IMR-90 (cell line): ENCODE measurements around the gene ZNF385D. TPM values are rescaled to one million over a fixed set of nuclear protein-coding genes. Genes with fewer than 3 reads are reported as not detected.

ENCODE experiments used
- ATAC-seq: fragments of 200-7000 bp; cut with Tn5 transposase; 2 replicates; pipeline ENCODE4 v1.9.1; 2020; ENCODE audit warnings: low read depth, mild to moderate bottlenecking, moderate library complexity
- BruUV-seq: library from RNA; stranded (reverse); fragments of 400-500 nt; replicated peaks from 2 replicates; lab custom pipeline; 2021; lab: Mats Ljungman, UMichigan
- CTCF ChIA-PET: fragments of 300-600 bp; formaldehyde crosslinking; extraction: SDS; loops from one replicate; lab custom pipeline; 2021; ENCODE audit warnings: antibody characterized with exemption; lab: Yijun Ruan, JAX
- POLR2A ChIA-PET: fragments of 300-600 bp; sonication (Branson Sonifier 250); formaldehyde crosslinking; loops from one replicate; lab custom pipeline; 2022; ENCODE audit warnings: antibody characterized with exemption; ENCODE audit not compliant: unreplicated experiment; lab: Charles Lee
- DNase-seq: peaks from one replicate; pipeline ENCODE4 v3.0.0; 2013
- H2AFZ ChIP-seq: replicated peaks from 2 replicates; pipeline ENCODE3; 2013; ENCODE audit warnings: low read length, mild to moderate bottlenecking; ENCODE audit not compliant: poor library complexity
- H2AK5ac ChIP-seq: 2 replicates; pipeline ENCODE4 v1.6.1; 2013; ENCODE audit warnings: low read depth, low read length, inconsistent platforms
- H2AK9ac ChIP-seq: replicated peaks from 2 replicates; pipeline ENCODE3; 2013; ENCODE audit warnings: mild to moderate bottlenecking, low read depth, low read length, moderate library complexity; ENCODE audit not compliant: poor library complexity
- H2BK120ac ChIP-seq: 2 replicates; pipeline ENCODE4 v1.6.1; 2013; ENCODE audit warnings: low read depth, low read length, inconsistent platforms
- H2BK15ac ChIP-seq: 3 replicates; pipeline ENCODE4 v1.6.1; 2013; ENCODE audit warnings: low read depth, low read length, inconsistent platforms
- H2BK20ac ChIP-seq: 2 replicates; pipeline ENCODE4 v1.6.1; 2013; ENCODE audit warnings: low read depth, mild to moderate bottlenecking, inconsistent platforms, low read length, moderate library complexity
- H2BK5ac ChIP-seq: 2 replicates; pipeline ENCODE4 v1.6.1; 2013; ENCODE audit warnings: mild to moderate bottlenecking, low read depth, low read length, inconsistent platforms; ENCODE audit not compliant: poor library complexity, severe bottlenecking
- H3K14ac ChIP-seq: replicated peaks from 2 replicates; pipeline ENCODE4 v1.6.1; 2013; ENCODE audit warnings: low read depth, low read length, inconsistent platforms
- H3K18ac ChIP-seq: 2 replicates; pipeline ENCODE4 v1.6.1; 2013; ENCODE audit warnings: low read depth, low read length, control low read depth
- H3K23ac ChIP-seq: 2 replicates; pipeline ENCODE4 v1.6.1; 2013; ENCODE audit warnings: low read depth, low read length, inconsistent platforms
- H3K27ac ChIP-seq: 2 replicates; pipeline ENCODE4 v1.5.1; 2013; ENCODE audit warnings: mild to moderate bottlenecking, control low read depth, low read length; ENCODE audit not compliant: insufficient read depth
- H3K27me3 ChIP-seq: 2 replicates; pipeline ENCODE4 v1.6.1; 2013; ENCODE audit warnings: low read length; ENCODE audit not compliant: control insufficient read depth, insufficient read depth
- H3K36me3 ChIP-seq: 2 replicates; pipeline ENCODE4 v1.6.1; 2013; ENCODE audit warnings: low read length, mixed read lengths; ENCODE audit not compliant: control insufficient read depth, insufficient read depth
- H3K4ac ChIP-seq: 2 replicates; pipeline ENCODE4 v1.6.1; 2013; ENCODE audit warnings: low read depth, low read length, inconsistent platforms
- H3K4me1 ChIP-seq: 2 replicates; pipeline ENCODE4 v1.6.1; 2013; ENCODE audit warnings: low read length, mixed read lengths; ENCODE audit not compliant: control insufficient read depth, insufficient read depth
- H3K4me2 ChIP-seq: 2 replicates; pipeline ENCODE4 v1.6.1; 2013; ENCODE audit warnings: low read depth, mild to moderate bottlenecking, control low read depth, low read length, moderate library complexity
- H3K4me3 ChIP-seq: 2 replicates; pipeline ENCODE4 v1.5.1; 2013; ENCODE audit warnings: low read depth, mild to moderate bottlenecking, control low read depth, low read length, moderate library complexity; ENCODE audit not compliant: insufficient read depth
- H3K56ac ChIP-seq: 2 replicates; pipeline ENCODE4 v1.6.1; 2013; ENCODE audit warnings: low read length, inconsistent platforms; ENCODE audit not compliant: insufficient read depth; ENCODE audit errors: extremely low read depth
- H3K79me1 ChIP-seq, 2 experiments: 2 replicates each; pipeline ENCODE4 v1.6.1; 2013; ENCODE audit warnings: low read length in 2 of 2, inconsistent platforms in 1 of 2, low read depth in 1 of 2
- H3K9ac ChIP-seq: 2 replicates; pipeline ENCODE4 v1.6.1; 2013; ENCODE audit warnings: low read depth, low read length, control low read depth
- H3K9me1 ChIP-seq: 2 replicates; pipeline ENCODE4 v1.6.1; 2013; ENCODE audit warnings: low read length, inconsistent platforms; ENCODE audit not compliant: insufficient read depth
- H3K9me3 ChIP-seq: 2 replicates; pipeline ENCODE4 v1.6.1; 2013; ENCODE audit warnings: low read length; ENCODE audit not compliant: control insufficient read depth, insufficient read depth
- H4K20me1 ChIP-seq: 2 replicates; pipeline ENCODE4 v1.6.1; 2013; ENCODE audit warnings: low read length, inconsistent platforms; ENCODE audit not compliant: insufficient read depth
- H4K5ac ChIP-seq: 2 replicates; pipeline ENCODE4 v1.6.1; 2013; ENCODE audit warnings: mild to moderate bottlenecking, low read depth, low read length, control low read depth
- H4K8ac ChIP-seq, 2 experiments: 2 replicates each; pipeline ENCODE4 v1.6.1; 2013; ENCODE audit warnings: low read depth in 2 of 2, low read length in 2 of 2, control low read depth in 1 of 2, inconsistent platforms in 1 of 2
- H4K91ac ChIP-seq: 2 replicates; pipeline ENCODE4 v1.6.1; 2013; ENCODE audit warnings: low read depth, low read length, inconsistent platforms; ENCODE audit not compliant: insufficient read depth
- FOS ChIP-seq: fragments of 150-350 bp; IDR thresholded peaks from 2 replicates; pipeline ENCODE4 v1.6.1; 2016; ENCODE audit warnings: low read depth, low read length
- RCOR1 ChIP-seq: IDR thresholded peaks from 2 replicates; pipeline ENCODE4 v1.6.1; 2012; ENCODE audit warnings: mild to moderate bottlenecking, low read length, improper control_type of control experiment; ENCODE audit not compliant: insufficient replicate concordance
- WGBS, 2 experiments: methylation state at CpG; one replicate each; pipeline versions ENCODE4 v1.1.5 to v1.1.7; 2013; ENCODE audit warnings: missing lambda C conversion rate in 2 of 2; ENCODE audit not compliant: insufficient read length in 1 of 2; ENCODE audit errors: extremely low coverage in 2 of 2; 5-methylcytosine and 5-hydroxymethylcytosine counted together
- dilution Hi-C: fragments of 300-500 bp; cut with HindIII; formaldehyde crosslinking; loops from one replicate; pipeline ENCODE4 v1.14.3; 2018; ENCODE audit warnings: low sequenced_read_pairs; ENCODE audit not compliant: unreplicated experiment
- in situ Hi-C: fragments of 300-500 bp; cut with MboI; formaldehyde crosslinking; loops from 3 replicates; pipeline ENCODE4 v1.14.3; 2019; ENCODE audit warnings: low sequenced_read_pairs, inconsistent platforms, mixed read lengths
- intact Hi-C: fragments of 100-400 bp; cut with micrococcal nuclease; formaldehyde crosslinking; loops from 2 replicates; pipeline ENCODE4 v1.10.0; 2022
- polyA plus RNA-seq, 3 experiments: library from polyadenylated mRNA; depleted of rRNA; stranded (reverse); fragments of >200 nt; gene quantifications; 2 replicates each; pipeline ENCODE4 v1.2.3, GENCODE V29; 2012; ENCODE audit warnings: low replicate concordance in 1 of 3
- total RNA-seq: library from RNA; depleted of rRNA; stranded (reverse); fragments of >200 nt; gene quantifications from 2 replicates; pipeline ENCODE4 v1.2.3, GENCODE V29; 2012
- TF ChIP-seq, protein P1 (sequence below): conservative IDR thresholded peaks from 2 replicates; pipeline ENCODE4 v1.5.1; 2012; ENCODE audit warnings: mild to moderate bottlenecking, low read depth, low read length, improper control_type of control experiment

The ZNF385D gene
- total and polyA plus RNA-seq, 2 of the 4 experiments (the other 2 are of a cell fraction) = 0.18 to 2.4 TPM

DNA sequence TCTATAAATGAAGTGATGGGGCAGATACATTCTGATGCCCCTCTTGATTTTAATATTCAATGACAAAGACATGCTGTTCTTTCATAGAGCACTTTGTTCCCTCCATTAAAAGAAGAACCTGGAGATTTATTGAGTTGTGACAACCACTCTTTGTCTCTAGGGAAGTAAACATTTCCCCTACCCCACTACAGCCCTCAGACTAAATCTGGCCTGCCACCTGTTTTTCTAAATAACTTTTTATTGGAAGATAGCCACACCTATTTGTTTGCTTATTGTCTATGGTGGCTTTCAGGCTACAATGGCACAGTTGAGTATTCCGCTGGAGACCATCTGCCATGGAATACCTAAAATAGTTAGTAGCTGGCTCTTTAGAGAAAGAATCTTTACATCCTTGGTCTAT is 41.2 kb upstream of the ZNF385D start:
- H3K56ac ChIP-seq = no peak overlapping the region
- H3K9ac ChIP-seq = no peak overlapping the region
- H3K23ac ChIP-seq = no peak overlapping the region
- no TSS peak for BruUV-seq
- no peak overlapping the region for H2BK5ac ChIP-seq
- no peak for DNase-seq
- dilution Hi-C loops = no loop called here
- ATAC-seq = no peak
- no peak overlapping the region for H2AK9ac ChIP-seq
- ChIA-PET CTCF (no interaction called here), POLR2A (no interaction called here)
- no peaks in the 10 kb centered on the region for H3K4me1 ChIP-seq
- no peaks in the 10 kb centered on the region for H3K36me3 ChIP-seq
- H3K14ac ChIP-seq = no peak overlapping the region
- in situ Hi-C loops = no loop called here
- no peak overlapping the region for H2BK20ac ChIP-seq
- no peak overlapping the region for H2BK120ac ChIP-seq
- H2AFZ ChIP-seq = no peak overlapping the region
- H4K8ac ChIP-seq = no peak overlapping the region
- no peaks in the 10 kb centered on the region for H3K79me1 ChIP-seq
- no peak overlapping the region for H3K27ac ChIP-seq
- H2AK5ac ChIP-seq = no peak overlapping the region
- no peaks in the 10 kb centered on the region for H4K20me1 ChIP-seq
- no peak for TF ChIP-seq RCOR1
- TF ChIP-seq, protein P1, sequence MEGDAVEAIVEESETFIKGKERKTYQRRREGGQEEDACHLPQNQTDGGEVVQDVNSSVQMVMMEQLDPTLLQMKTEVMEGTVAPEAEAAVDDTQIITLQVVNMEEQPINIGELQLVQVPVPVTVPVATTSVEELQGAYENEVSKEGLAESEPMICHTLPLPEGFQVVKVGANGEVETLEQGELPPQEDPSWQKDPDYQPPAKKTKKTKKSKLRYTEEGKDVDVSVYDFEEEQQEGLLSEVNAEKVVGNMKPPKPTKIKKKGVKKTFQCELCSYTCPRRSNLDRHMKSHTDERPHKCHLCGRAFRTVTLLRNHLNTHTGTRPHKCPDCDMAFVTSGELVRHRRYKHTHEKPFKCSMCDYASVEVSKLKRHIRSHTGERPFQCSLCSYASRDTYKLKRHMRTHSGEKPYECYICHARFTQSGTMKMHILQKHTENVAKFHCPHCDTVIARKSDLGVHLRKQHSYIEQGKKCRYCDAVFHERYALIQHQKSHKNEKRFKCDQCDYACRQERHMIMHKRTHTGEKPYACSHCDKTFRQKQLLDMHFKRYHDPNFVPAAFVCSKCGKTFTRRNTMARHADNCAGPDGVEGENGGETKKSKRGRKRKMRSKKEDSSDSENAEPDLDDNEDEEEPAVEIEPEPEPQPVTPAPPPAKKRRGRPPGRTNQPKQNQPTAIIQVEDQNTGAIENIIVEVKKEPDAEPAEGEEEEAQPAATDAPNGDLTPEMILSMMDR = no peak
- TF ChIP-seq FOS = no peak
- H3K4me2 ChIP-seq = no peak overlapping the region
- intact Hi-C loops = no loop called here
- H2BK15ac ChIP-seq = no peak overlapping the region
- H3K27me3 ChIP-seq = no peaks in the 10 kb centered on the region
- H4K5ac ChIP-seq = no peak overlapping the region
- no peak overlapping the region for H3K18ac ChIP-seq
- no peak overlapping the region for H3K4ac ChIP-seq
- no peaks in the 10 kb centered on the region for H3K9me1 ChIP-seq
- no CpG with 5 or more reads among the region's 1 CpG for WGBS, 2 experiments
- H3K9me3 ChIP-seq = no peaks in the 10 kb centered on the region
- H3K4me3 ChIP-seq = no peak overlapping the region
- H4K91ac ChIP-seq = no peak overlapping the region
